ENCODE results near the gene DOCK9.

The DOCK9 gene

GRCh38 chr13:98910501-98910951 lies 67.3 kb downstream of the DOCK9 start:
- Histone ChIP-seq H4K20me1 (ENCODE audit: insufficient read depth, low read length) (no peaks in the 10 kb centered on the region), H3K9ac (ENCODE audit: low read length) (no peak overlapping the region), H3K27ac (ENCODE audit: low read length) (no peak overlapping the region), H3K9me3 (replicated peaks; ENCODE audit: insufficient read depth, low read length) (no peaks in the 10 kb centered on the region), H3K4me1 (ENCODE audit: low read length) (peaks cover 3% of the 10 kb centered on the region; the same call in 1 of the 2 replicates), H3K4me2 (ENCODE audit: low read depth, low read length) (no peak overlapping the region), H3F3A (ENCODE audit: insufficient read depth, low read length) (no peaks in the 10 kb centered on the region), H2AFZ (ENCODE audit: low read length) (no peak overlapping the region), H3K9me2 (replicated peaks; ENCODE audit: insufficient read depth, low read length) (no peaks in the 10 kb centered on the region), H3K27me3 (replicated peaks; ENCODE audit: insufficient read depth, low read length) (no peaks in the 10 kb centered on the region), H3K79me2 (ENCODE audit: low read length) (no peaks in the 10 kb centered on the region), H3K4me3 (ENCODE audit: low read length) (no peak overlapping the region), H3K36me3 (replicated peaks; ENCODE audit: insufficient read depth, low read length) (no peaks in the 10 kb centered on the region)
- no peak for TF ChIP-seq CTCF (IDR thresholded peaks at IDR 0.05; ENCODE audit: low read length)
- no peak for TF ChIP-seq EZH2phosphoT487 (IDR thresholded peaks at IDR 0.05; ENCODE audit: low read length)
- TF ChIP-seq EZH2 (optimal IDR thresholded peaks at IDR 0.05; ENCODE audit: low read depth, low read length): no peak
- DNase-seq: no peak

GRCh38 chr13:98909016-98909415 lies 68.8 kb downstream of the DOCK9 start:
- H3K27ac ChIP-seq (ENCODE audit: low read length): no peak overlapping the region
- no peaks in the 10 kb centered on the region for H3K36me3 ChIP-seq (replicated peaks; ENCODE audit: insufficient read depth, low read length)
- TF ChIP-seq CTCF (IDR thresholded peaks at IDR 0.05; ENCODE audit: low read length) (no peak), EZH2 (optimal IDR thresholded peaks at IDR 0.05; ENCODE audit: low read depth, low read length) (no peak), EZH2phosphoT487 (IDR thresholded peaks at IDR 0.05; ENCODE audit: low read length) (no peak)
- no peaks in the 10 kb centered on the region for H3K9me3 ChIP-seq (replicated peaks; ENCODE audit: insufficient read depth, low read length)
- H3K9ac ChIP-seq (ENCODE audit: low read length): no peak overlapping the region
- H3K4me3 ChIP-seq (ENCODE audit: low read length): no peak overlapping the region
- no peaks in the 10 kb centered on the region for H4K20me1 ChIP-seq (ENCODE audit: insufficient read depth, low read length)
- peaks cover 3% of the 10 kb centered on the region; the same call in 1 of the 2 replicates for H3K4me1 ChIP-seq (ENCODE audit: low read length)
- no peak overlapping the region for H3K4me2 ChIP-seq (ENCODE audit: low read depth, low read length)
- H2AFZ ChIP-seq (ENCODE audit: low read length): no peak overlapping the region
- H3F3A ChIP-seq (ENCODE audit: insufficient read depth, low read length): no peaks in the 10 kb centered on the region
- H3K9me2 ChIP-seq (replicated peaks; ENCODE audit: insufficient read depth, low read length): no peaks in the 10 kb centered on the region
- H3K79me2 ChIP-seq (ENCODE audit: low read length): no peaks in the 10 kb centered on the region
- DNase-seq: no peak
- H3K27me3 ChIP-seq (replicated peaks; ENCODE audit: insufficient read depth, low read length): no peaks in the 10 kb centered on the region

- Histone ChIP-seq H4K20me1 (ENCODE audit: insufficient read depth, low read length) (no peaks in the 10 kb centered on the region), H3K4me2 (ENCODE audit: low read depth, low read length) (no peak overlapping the region), H3K4me3 (ENCODE audit: low read length) (no peak overlapping the region), H3K9me2 (replicated peaks; ENCODE audit: insufficient read depth, low read length) (no peaks in the 10 kb centered on the region), H3K9ac (ENCODE audit: low read length) (no peak overlapping the region), H3K27me3 (replicated peaks; ENCODE audit: insufficient read depth, low read length) (no peaks in the 10 kb centered on the region), H3K79me2 (ENCODE audit: low read length) (no peaks in the 10 kb centered on the region), H3K9me3 (replicated peaks; ENCODE audit: insufficient read depth, low read length) (no peaks in the 10 kb centered on the region), H2AFZ (ENCODE audit: low read length) (no peak overlapping the region), H3F3A (ENCODE audit: insufficient read depth, low read length) (no peaks in the 10 kb centered on the region), H3K27ac (ENCODE audit: low read length) (no peak overlapping the region), H3K4me1 (ENCODE audit: low read length) (no peaks in the 10 kb centered on the region; the same call in 1 of the 2 replicates), H3K36me3 (replicated peaks; ENCODE audit: insufficient read depth, low read length) (no peaks in the 10 kb centered on the region)
- DNase-seq: no peak
- TF ChIP-seq EZH2 (optimal IDR thresholded peaks at IDR 0.05; ENCODE audit: low read depth, low read length): no peak
- no peak for TF ChIP-seq EZH2phosphoT487 (IDR thresholded peaks at IDR 0.05; ENCODE audit: low read length)
- no peak for TF ChIP-seq CTCF (IDR thresholded peaks at IDR 0.05; ENCODE audit: low read length)
Measured at GRCh38 chr13:98906746-98907502, 70.9 kb downstream of the DOCK9 start.
